ENCODE data around the gene CEP152.

Gene CEP152

DNA sequence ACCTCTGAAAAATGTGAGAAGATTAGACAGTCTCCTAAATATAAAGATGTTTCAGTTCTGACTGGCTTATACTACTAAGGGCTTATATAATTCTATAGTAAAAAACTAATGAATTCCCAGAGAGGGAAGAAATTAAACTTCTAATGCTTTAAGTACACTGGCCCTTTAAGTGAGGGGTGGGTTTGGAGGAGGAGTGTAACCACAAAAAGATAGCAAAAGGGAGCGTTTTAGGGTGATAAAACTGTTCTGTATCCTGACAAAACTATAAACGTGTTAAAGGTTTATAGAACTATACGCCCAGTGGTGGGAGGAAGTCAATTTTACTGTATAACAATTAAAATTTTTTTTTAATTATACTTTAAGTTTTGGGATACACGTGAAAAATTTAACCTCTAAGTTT lies 45.8 kb downstream of the CEP152 start:
- no peak for DNase-seq

DNA sequence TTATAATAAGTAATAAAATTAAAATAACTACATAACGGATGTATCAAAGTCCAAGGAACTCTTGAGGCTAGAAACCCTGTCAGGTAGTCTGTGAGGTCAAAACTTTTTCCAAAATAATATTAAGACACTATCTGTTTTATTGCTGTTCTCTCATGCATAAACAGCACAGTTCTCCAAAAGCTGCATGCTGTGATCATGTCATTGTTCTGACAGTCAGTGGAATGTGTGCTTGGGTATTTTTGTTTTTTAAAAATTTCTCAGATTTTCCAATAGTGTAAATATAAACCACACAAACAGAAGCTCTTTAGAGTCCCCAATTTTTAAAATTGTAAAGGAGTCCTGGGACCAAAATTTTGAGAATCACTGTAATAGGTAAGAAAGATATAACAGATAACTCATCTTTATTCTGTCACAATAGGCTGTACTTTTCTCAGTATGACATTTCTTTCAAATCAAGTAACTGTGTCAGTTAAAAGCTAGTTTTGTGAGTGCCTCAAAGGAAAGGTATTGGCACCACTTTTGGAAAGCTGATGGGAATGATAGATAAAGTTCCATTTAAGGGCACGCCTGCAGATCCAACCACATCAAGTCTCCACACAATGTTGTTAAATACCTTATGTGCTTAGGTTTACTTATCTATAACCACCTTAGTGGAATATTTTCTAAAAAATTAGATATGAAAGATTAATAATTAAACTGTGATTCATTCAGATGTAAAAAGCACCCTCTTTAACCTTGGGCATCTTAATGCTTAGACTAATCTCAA lies 49.3 kb downstream of the CEP152 start:
- DNase-seq, result no peak

DNA sequence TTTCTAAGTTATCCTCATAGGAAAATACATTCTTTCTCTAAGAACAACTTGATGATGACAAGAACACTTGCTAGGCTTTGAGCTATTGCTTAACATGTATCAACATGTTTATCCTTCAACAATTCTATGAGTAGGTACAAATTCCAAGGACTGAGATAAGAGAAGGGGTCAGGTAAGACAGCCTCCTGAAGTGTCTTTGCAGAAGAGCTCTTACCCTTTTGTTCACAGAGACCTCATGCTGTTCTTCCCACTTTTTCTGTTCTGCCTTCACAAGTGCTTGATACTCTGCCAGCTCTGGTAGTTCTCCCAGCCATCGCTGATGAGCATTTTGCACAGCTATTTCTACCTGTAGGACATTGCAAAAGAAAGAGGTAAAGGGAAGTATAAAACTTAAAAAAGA lies 50.9 kb downstream of the CEP152 start:
- DNase-seq, result no peak

DNA sequence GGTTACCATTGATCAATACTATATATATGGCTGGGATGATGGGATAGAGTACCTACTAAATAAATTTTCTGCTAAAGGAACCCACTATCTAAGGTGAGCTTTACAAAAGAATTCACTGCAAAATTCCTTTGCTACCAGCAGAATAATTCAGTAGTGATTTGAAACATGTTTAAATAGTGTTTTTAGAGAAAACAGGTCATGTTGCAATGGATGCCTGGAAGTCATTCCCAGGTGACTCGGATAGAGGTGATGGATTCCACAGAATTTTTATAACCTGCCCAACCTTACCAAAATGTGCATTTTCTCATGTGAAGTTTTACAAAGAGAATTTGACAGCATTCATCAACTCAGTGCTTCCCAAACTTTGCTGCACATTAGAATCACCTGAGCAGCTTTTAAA lies 53.2 kb downstream of the CEP152 start:
- no peak for DNase-seq

DNA sequence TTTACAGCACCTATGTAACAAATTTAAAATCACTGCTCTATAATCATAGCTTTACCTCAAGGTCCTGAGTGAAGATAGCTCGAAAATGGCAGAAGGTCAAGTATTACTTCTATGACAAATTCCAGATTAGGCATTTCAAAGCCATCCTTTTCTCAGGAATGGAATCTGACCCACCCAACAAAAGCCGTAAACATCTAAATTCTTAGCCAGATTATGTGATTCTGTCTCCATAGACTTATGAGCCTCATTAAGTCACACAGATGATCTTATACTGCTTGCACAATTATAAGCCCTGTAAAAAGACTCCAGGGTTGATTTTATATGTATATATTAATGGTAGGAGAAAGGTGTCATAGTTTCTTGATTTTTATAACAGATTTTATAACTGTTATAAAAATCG lies 56.9 kb downstream of the CEP152 start:
- no peak for DNase-seq

DNA sequence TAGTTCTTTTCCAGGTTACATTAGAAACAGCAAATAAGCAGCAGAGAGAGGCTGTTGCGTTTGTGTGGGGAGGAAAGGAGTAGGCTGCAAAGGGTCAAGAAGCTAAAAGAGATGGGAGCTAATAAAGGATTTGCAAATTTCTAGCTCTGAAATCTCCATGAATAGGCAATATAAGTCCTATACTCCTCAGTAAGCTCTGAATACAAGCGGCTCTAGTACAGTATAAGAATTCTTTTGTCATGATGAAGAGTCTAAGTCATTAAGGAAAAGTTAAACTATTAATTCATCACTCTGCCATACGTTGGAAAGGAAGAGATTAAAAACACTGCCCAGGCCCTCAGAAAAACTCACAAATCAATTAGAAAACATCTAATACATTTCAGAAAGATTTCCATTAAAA lies 59.3 kb downstream of the CEP152 start:
- DNase-seq, result no peak

DNA sequence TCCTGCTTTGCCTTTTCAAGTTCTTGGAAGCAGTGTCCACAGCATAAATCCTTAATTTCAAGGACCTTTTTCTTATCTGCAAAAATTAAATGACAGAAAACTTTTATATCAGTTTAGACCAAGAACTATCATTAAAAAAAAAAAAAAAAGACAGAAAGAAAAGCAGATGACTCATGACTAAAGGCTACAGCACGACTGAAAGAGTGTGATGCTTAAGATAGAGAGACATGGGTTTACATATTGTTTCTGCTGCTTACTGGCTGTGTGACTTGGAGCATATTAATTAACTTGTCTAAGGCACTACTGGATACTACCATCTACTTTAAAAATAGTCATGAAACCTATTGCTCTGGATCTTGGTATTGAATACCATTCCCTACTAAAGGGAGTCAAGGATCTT lies 62.3 kb downstream of the CEP152 start:
- DNase-seq, result no peak

DNA sequence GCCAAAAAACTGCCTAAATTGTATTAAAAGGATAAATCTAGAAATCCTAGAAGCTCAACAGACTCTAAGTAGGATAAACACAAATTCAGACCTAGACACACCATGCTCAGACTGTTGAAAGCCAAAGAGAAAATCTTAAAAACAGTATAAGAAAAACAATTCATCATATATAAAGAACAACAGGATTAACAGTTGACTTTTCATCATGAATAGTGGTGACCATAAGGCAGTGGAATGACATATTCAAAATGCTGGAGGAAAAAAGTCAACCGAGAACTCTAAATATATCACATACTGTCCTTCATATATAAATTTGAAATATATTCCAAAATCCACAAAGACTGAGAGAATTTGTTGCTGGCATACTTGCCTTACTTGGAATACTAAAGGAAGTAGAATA lies 77.3 kb downstream of the CEP152 start:
- no peak for DNase-seq

DNA sequence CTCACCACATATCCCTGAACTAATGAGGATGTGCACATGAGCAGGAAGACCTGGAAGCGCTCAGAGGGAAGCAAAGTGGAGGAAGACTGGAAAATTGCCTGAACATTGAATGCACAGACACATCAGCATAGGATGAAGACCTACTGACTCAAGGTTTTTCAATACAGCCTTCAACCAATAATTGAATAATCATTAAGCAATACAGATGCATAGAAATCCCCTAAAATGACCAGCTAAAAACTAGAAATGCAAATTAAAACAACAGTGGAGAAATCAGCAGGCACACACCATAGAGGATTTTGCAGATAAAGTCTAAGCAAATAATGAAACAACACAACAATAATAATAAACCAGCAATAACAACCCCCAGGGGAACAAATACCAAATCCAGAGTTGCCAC lies 80.4 kb downstream of the CEP152 start:
- no peak for DNase-seq

DNA sequence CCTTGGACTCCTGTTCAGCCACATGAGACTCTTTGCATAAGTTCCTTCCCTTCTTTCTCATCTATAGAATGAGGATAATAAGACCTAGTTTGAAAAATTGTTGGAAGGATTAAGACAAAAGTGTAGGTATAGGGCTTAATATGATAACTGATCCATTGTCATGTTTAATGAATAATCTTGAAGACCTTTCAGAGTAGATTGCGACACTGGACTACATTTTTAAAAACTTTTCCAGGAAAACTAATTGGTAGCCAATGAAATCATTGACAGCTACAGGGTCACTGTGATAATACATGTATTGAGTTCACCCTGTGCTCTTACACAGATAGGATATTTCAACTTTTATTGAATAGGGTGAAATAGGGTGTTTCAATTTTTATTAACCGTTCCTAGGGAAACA lies 86.9 kb downstream of the CEP152 start:
- DNase-seq, result no peak

DNA sequence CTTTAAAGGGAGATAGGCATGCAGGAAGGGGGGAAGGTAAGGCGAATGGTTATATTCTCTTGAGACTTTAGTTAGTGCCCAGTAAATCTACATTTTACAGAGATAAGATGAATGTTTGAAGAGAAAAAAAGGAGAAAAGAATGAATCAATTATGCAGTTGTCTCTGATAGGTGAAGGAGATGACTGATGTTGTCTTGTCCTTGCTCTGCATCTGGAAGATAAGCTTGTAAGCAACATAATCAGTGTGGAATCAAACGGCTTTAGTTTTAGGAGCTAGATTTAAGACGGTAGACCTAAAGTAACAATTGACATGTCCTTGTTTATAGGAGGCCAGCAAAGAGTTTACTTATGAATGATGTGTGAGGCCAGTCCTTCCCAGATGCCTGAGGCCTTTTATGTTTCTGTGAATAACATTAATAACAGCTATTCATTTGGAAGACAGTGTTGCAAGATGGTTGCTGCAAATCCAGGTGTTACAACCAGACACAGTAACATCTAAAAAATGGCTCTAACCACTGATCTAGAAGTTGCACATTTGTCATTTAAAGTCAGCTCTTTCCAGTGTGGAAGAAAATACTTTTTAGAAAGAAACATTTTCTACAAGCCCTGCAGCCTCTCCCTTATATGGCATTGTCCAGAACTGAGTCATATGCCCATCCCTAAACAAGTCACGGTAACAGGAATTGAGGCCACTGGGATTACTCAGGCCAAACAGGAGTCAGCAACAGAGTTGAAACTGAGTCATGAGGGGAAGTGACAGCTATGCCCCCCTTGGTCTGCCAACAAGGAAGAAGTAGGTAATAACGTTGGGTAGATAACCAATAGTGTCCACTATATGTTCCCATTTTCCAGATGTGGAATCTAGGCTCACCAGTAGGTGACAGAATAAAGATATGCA lies 87.9 kb downstream of the CEP152 start:
- DNase-seq, result no peak

DNA sequence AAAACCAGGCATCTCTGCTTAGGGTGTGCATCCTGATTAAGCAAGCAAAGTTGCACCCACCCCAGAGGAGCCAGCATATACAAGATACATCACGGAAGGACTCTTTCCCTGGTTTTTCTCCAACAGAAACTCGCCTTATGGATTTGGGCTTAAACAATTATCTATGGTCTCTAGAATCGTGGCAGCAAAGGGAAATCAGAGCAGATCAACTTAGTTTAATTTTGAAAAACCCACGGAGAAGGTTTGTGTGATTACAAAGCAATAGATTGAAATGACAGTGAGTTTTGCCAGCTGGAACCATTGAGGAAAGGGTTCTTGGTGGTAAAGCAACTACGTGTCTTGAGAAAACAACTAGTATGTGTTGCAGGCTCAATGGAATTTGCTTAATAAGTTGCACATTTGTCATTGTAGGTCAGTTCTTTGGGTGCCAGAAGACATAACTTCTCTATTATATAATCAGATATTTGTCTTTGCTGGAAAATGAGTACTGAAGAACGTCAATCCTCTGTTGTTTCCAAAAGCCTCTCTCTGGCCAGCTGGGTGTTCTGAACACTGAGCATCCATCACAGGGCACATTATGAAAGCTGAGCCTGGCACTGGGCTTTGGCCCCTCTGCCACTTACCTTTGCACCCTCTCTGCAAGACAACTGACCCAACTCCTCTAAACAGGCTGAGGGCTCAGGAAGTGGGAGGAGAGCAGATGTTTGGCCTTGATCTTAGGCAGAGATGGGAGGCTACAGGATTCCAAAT lies 89.6 kb downstream of the CEP152 start:
- DNase-seq, result no peak

DNA sequence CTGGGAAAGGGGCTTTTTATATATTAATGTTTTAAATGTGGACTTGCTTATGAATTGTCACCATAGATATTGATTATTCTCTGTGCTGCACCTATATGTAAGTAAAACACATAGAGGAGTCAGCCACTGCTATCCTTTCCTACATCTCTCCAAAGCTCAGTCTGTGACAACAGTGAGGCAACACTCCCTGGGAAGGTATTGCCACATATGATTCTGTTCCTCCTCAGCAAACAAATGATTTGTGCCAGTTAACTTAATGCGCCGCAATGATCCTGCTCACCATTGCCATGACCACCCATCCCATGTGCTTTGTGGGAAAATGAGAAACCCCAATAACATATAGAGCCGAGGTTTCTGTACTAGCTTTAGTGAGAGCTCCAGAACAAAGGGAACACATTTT lies 90.2 kb downstream of the CEP152 start:
- DNase-seq, result no peak

DNA sequence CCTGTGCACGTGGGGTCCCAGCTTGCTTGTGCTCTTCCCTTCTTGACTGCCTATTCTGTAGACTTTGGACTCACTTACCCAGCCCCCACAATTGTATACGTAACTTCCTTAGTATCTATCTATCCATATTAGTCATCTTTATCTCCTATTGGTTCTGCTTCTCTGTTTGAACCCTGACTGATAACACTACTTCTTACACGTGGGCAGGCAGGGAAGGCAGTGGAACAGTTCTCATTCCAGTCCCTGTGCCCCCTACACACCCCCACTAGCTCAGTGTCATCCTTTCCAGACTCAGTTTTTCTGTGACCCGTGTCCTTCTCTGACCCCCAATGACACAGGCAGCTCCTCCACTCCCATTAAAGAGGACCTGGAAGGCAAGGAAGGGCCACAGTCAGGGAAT lies 91.2 kb downstream of the CEP152 start:
- no peak for DNase-seq

DNA sequence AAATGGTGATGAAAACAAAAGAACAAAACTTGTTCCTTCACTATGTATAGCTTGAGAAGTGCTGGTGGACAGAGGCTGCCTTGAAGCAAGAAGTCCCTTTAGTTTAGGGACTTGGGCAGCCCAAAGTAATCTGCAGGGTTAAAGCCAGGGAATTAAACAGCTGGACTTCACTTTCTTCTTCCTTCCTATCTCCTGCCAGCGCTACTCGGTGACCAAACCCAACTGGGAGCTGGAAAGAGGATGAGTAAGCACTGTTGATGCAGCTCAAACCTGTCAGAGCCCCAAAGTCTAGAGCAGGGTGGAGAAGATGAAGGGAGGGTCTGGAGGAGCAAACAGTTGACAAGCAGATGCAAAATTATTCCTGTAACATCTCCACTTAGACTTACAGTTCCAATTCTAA lies 92.2 kb downstream of the CEP152 start:
- DNase-seq, result no peak

DNA sequence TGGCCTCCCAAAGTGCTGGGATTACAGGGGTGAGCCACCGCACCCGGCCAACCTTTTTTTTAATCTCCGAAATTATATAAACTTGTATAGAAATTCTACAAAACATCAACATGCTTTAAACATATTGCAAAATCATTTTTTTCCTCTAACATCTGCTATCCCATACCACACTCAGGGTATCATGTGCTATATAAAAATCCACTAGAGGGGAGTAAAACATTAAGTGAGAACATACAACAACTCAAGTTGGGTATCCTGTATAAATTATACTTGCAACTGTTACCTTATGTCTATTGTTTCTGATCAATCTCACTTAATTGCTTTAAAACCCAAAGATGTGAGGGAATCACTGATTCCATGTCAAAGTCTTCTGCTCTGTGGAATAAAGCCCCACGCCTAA lies 93.4 kb downstream of the CEP152 start:
- DNase-seq, result no peak

DNA sequence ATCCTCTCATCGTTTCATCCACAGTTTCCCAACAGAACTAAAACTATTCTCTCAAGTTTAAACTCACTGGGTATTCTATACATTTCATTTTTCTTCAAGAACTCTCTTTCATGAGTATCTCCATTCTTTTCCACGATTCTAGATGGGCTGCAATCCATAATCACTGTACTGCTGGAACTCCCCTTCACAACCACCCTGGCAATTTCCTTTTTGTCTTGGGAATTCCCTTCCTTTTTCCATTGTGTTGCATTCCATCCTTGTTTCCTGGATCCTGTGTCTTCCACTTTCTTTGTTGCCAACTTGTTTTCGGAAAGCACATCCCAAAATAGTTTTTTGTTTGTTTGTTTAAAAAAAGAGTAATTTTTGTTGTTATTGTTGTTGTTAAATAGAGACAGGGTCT lies 98.3 kb downstream of the CEP152 start:
- no peak for DNase-seq

DNA sequence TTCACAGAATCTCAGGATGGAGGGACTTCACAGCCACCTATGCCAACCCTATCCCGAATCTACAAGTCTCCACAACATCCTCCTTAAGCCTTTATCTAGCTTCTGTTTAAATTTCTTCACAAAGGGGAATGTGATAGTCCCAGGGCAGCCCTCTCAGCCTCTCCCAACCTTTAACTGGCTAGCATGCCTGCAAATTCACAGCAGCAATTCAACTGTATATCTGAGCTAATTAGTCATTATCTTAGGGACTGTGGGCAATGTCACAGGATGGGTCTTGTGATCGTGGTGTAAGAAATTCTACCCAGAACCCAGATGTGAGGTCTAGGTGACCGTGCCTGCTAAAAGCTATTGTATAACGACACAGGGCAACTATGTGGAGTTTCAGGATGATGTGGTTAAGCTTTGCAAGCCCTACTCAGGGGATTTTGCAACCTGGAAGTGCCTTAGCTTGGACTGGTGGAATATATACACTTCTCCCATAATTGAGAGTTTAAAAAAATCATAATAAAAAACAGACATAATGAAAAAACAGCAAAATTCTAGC lies 99.8 kb downstream of the CEP152 start:
- no peak for DNase-seq

DNA sequence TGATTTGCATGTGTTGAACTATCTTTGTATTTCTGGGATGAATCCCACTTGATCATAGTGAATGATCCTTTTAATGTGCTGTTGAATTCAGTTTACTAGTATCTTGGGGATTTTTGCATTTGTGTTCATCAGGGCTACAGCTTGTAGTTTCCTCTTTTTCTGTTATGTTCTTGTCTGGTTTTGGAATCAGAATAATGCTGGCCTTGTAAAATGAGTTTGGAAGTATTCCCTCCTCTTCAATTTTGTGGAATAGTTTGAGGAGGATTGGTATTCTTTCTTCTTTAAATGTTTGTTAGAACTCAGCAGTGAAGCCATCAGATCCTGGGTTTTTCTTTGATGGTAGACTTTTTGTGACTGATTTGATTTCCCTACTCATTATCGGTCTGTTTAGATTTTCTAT lies 102.2 kb downstream of the CEP152 start:
- no peak for DNase-seq

DNA sequence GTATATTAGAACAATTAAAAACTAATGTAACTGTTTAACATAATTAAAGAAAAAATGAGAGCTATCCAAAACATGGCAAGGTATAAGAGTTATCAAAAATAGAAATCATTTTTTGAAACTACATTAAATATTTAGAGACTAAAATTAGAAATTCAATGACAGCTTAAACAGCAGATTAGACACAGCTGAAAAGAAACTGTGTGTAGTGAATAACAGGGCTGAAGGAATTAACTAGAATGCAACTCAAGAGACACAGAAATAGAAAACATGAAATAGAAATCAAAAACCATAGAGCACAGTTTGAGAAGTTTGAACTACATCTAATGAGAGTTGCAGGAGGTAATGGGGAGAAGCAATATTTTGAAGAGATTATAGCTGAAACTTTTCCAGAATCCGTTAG lies 105.5 kb downstream of the CEP152 start:
- DNase-seq, result no peak

DNA sequence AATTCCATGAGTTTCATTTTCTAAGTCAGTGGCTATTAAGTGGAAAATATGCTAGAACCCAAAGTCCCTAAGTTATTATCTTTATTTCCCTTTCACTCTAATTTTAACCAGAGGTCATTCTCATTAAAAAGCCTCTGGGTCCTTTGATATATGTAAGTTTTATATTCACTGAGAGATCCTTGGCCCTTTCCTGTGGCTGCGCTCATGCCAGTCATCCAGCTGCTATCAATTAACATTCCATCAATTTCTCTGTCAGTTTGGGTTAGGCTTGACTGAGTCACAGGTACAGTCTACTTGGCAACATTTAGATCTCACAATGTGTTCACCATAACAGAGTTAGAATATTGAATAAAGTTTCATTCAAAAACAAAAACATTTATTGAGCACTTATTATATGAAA lies 107.3 kb downstream of the CEP152 start:
- no peak for DNase-seq

DNA sequence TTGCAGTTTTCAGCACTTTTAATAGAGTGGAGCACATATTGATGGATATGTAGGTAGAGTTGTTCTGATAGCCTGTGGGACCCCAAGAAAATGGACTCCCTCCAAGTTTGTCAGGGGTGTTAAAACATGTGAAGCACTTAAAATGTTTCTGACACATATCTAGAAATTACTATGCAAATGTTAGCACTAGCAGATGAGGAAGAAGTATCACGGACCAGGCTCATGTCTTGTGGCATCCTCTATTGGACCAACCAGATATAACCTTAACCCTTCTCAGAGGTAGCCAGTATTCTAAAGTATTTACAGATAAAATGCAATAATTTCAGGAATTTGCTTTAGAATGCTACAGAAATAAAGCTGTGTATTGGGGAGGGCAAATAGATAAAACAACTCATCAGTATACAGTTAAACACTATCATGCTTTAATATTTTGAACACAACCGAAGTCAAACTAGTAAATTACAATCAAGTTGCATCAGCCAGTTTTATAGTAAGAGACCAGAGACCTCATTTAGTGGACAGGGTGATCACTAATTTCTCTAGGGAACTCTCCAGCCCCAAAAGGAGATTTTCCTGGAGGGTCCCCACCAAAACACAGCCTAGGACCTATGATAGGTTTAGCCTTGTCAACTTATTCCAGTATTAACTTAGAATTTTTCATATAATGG lies 108.2 kb downstream of the CEP152 start:
- no peak for DNase-seq
